Measurements from ENCODE around the gene ROCK2. TPM values are rescaled to one million over a fixed set of nuclear protein-coding genes. Genes with fewer than 3 reads are reported as not detected.
"Not testable (repeated sequence)": the region's sequence is repeated elsewhere in the genome, so short reads cannot be mapped to it uniquely, and the experiment has no call there.

ROCK2 gene
- total RNA-seq, 2 experiments from 2014 or later, result 16.6 to 19.2 TPM

DNA sequence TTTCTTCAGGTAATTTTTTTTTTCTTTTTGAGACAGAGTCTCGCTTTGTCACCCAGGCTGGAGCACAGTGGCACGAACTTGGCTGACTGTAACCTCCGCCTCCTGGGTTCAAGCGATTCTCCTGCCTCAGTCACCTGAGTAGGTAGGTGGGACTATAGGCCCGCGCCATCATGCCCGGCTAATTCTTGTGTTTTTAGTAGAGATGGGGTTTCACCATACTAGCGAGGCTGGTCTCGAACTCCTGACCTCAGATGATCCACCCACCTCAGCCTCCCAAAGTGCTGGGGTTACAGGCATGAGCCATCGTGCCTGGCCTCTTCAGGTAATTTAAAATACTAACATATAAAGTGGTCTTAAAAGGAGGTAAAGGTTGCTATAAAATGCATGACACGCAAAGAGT lies 113.2 kb downstream of the ROCK2 start:
- H3K4me1 Mint-ChIP-seq (ENCODE audit: low read depth); H3K27ac Mint-ChIP-seq; DNase-seq; H3K36me3 Mint-ChIP-seq; H3K9me3 Mint-ChIP-seq; H3K27me3 Mint-ChIP-seq; H3K4me3 Mint-ChIP-seq; intact Hi-C loops (cut with micrococcal nuclease): not testable (repeated sequence)
- ChIA-PET POLR2A (interaction anchor here (0.6 kb wide), 1 partner anchor 69 kb away, joined by 3 read pairs; no protein-coding TSS in a partner anchor), CTCF (interaction anchor here (0.6 to 0.7 kb wide), 2 partner anchors 115 to 130 kb away, joined by 4 read pairs; no protein-coding TSS in a partner anchor)

DNA sequence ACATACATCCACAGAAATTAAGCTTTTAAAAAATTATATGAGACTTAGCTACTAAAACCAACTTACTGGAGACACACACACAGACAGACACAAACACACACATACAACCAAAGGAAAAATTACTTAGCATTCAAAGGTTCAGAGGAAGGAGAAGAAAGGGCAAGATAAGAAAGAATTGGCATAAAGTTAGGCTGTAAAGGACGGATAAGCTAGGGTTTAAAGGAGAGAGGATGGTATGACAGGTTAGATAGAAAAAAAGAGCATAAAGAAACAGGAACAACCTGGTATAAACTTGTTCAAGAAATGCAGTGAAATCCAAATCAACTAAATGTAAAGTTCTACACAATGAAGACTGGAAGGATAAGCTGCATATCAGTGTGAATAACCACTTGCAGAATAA lies 115.7 kb downstream of the ROCK2 start:
- DNase-seq, result no peak
- H3K4me1 Mint-ChIP-seq (ENCODE audit: low read depth), result no peaks in the 10 kb centered on the region
- no peaks in the 10 kb centered on the region for H3K27me3 Mint-ChIP-seq
- no peak overlapping the region for H3K4me3 Mint-ChIP-seq
- no peak overlapping the region for H3K27ac Mint-ChIP-seq
- intact Hi-C loops (cut with micrococcal nuclease), result no loop called here
- H3K9me3 Mint-ChIP-seq, result no peaks in the 10 kb centered on the region
- peaks cover 5% of the 10 kb centered on the region for H3K36me3 Mint-ChIP-seq
- ChIA-PET POLR2A (no interaction called here), CTCF (interaction anchor here (1.2 kb wide), 1 partner anchor 11 kb away, joined by 3 read pairs; no protein-coding TSS in a partner anchor)

DNA sequence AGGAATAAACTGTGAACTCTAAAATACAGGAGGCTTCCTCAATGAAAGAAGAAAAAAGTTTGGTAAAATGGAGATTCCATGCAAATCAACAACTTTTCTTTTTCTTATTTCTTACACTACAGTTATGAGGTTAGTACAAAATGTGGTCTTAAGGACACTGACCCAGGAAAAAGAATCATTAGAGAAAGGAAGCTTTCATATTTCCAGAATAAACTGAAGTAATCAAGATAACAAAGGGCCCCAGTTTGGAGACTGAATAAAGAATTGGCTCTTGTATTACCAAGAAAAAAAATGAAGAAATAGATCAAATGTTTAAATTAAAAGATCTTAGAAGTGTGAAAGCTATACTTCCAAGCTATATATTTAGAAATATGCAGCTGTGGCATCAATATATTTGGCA lies 116.8 kb downstream of the ROCK2 start:
- no peaks in the 10 kb centered on the region for H3K4me1 Mint-ChIP-seq (ENCODE audit: low read depth)
- no peak overlapping the region for H3K27ac Mint-ChIP-seq
- no peaks in the 10 kb centered on the region for H3K27me3 Mint-ChIP-seq
- no peak for DNase-seq
- CTCF ChIA-PET, result no interaction called here
- H3K4me3 Mint-ChIP-seq, result no peak overlapping the region
- intact Hi-C loops (cut with micrococcal nuclease), result no loop called here
- peaks cover 5% of the 10 kb centered on the region for H3K36me3 Mint-ChIP-seq
- POLR2A ChIA-PET, result no interaction called here
- H3K9me3 Mint-ChIP-seq, result no peaks in the 10 kb centered on the region

DNA sequence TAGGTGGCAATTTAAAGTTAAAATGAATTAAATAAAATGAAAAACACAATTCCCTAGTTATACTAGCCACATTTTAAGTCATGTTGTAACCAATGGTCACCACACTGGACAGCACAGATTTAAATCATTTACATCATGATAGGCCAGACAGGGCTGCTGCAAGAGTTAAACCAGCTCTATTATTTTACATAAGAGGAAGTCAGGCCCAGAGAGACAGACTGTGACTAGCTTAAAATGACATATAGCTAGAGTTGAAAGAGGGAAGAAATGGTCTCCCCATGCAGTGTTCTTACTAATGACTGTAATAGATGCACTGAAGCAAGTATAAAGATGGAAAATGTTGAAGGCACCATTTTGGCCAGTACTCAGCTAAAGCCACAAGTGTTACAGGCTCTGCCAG lies 119.5 kb downstream of the ROCK2 start:
- no peak for DNase-seq
- CTCF ChIA-PET, result interaction anchor here (1.0 to 1.2 kb wide), 2 partner anchors 358 to 359 kb away, joined by 3 read pairs; no protein-coding TSS in a partner anchor
- H3K36me3 Mint-ChIP-seq, result peaks cover 11% of the 10 kb centered on the region
- no peaks in the 10 kb centered on the region for H3K27me3 Mint-ChIP-seq
- intact Hi-C loops (cut with micrococcal nuclease), result no loop called here
- POLR2A ChIA-PET, result no interaction called here
- no peak overlapping the region for H3K27ac Mint-ChIP-seq
- no peaks in the 10 kb centered on the region for H3K9me3 Mint-ChIP-seq
- no peak overlapping the region for H3K4me3 Mint-ChIP-seq
- H3K4me1 Mint-ChIP-seq (ENCODE audit: low read depth), result no peaks in the 10 kb centered on the region

- Mint-ChIP-seq H3K4me3 (no peak overlapping the region), H3K36me3 (peaks cover 21% of the 10 kb centered on the region), H3K27ac (no peak overlapping the region), H3K27me3 (no peaks in the 10 kb centered on the region), H3K4me1 (ENCODE audit: low read depth) (no peaks in the 10 kb centered on the region), H3K9me3 (no peaks in the 10 kb centered on the region)
- POLR2A ChIA-PET, result no interaction called here
- CTCF ChIA-PET, result no interaction called here
- intact Hi-C loops (cut with micrococcal nuclease), result no loop called here
- no peak for DNase-seq
Measured at GRCh38 chr2:11222845-11223244, 121.6 kb downstream of the ROCK2 start.

DNA sequence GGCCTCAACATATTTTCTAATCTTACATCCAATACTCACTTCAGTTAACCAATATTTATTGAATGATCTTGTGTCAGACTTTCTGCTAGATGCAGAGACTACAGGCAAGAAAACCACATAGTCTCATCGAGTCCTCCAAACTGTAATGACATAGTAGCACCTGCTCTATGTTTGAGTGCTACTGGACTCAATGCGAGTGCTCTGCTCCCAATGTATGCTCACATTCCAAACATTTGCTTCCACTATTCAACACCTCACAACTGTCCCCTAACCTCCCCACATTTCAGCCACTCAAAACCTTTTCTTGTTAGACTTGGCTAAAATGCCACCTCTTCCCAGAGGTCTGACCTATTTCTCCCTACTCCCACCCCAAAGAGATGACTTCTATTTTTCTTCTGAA lies 124.0 kb downstream of the ROCK2 start:
- H3K4me1 Mint-ChIP-seq (ENCODE audit: low read depth), result no peaks in the 10 kb centered on the region
- H3K27ac Mint-ChIP-seq, result no peak overlapping the region
- no peak overlapping the region for H3K4me3 Mint-ChIP-seq
- peaks cover 30% of the 10 kb centered on the region for H3K36me3 Mint-ChIP-seq
- DNase-seq, result no peak
- intact Hi-C loops (cut with micrococcal nuclease), result no loop called here
- no peaks in the 10 kb centered on the region for H3K27me3 Mint-ChIP-seq
- ChIA-PET POLR2A (no interaction called here), CTCF (interaction anchor here (1.4 kb wide), 1 partner anchor 88 kb away, joined by 3 read pairs; a partner anchor contains a TSS)
- H3K9me3 Mint-ChIP-seq, result no peaks in the 10 kb centered on the region

GRCh38 chr2:11215407-11215806 lies 129.0 kb downstream of the ROCK2 start:
- Mint-ChIP-seq H3K27ac (no peak overlapping the region), H3K4me1 (ENCODE audit: low read depth) (no peaks in the 10 kb centered on the region), H3K27me3 (no peaks in the 10 kb centered on the region), H3K4me3 (no peak overlapping the region), H3K36me3 (peaks cover 39% of the 10 kb centered on the region), H3K9me3 (no peaks in the 10 kb centered on the region)
- intact Hi-C loops (cut with micrococcal nuclease), result no loop called here
- ChIA-PET CTCF (interaction anchor here (0.9 kb wide), 1 partner anchor 15 kb away, joined by 3 read pairs; no protein-coding TSS in a partner anchor), POLR2A (no interaction called here)
- DNase-seq, result no peak

DNA sequence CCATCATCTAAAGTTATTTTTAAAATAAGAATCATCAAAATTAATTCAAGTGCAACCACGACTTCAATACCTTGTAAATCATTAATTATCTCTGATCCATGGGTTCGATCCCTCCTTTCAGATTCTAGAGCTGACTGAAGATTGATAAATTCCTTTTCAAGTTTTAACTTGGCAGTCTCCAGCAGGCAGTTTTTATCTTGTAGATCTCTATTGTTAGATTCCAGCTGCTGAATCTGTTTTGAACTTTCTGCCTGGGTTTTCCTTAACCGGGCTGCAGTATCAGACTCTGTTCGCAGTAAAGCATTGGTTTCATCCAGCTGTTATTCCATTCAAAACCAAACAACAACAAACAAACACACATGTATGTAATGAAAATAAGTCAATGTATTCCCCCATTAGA lies 129.7 kb downstream of the ROCK2 start:
- Mint-ChIP-seq H3K27me3 (no peaks in the 10 kb centered on the region), H3K27ac (no peak overlapping the region), H3K4me3 (no peak overlapping the region), H3K4me1 (ENCODE audit: low read depth) (no peaks in the 10 kb centered on the region), H3K36me3 (peaks cover 37% of the 10 kb centered on the region), H3K9me3 (no peaks in the 10 kb centered on the region)
- CTCF ChIA-PET, result interaction anchor here (0.9 kb wide), 1 partner anchor 15 kb away, joined by 3 read pairs; no protein-coding TSS in a partner anchor
- DNase-seq, result no peak
- intact Hi-C loops (cut with micrococcal nuclease), result no loop called here
- POLR2A ChIA-PET, result no interaction called here

GRCh38 chr2:11213975-11214374 lies 130.5 kb downstream of the ROCK2 start:
- no peak overlapping the region for H3K4me3 Mint-ChIP-seq
- CTCF ChIA-PET, result no interaction called here
- DNase-seq, result no peak
- intact Hi-C loops (cut with micrococcal nuclease), result no loop called here
- no peaks in the 10 kb centered on the region for H3K4me1 Mint-ChIP-seq (ENCODE audit: low read depth)
- POLR2A ChIA-PET, result no interaction called here
- H3K36me3 Mint-ChIP-seq, result peaks cover 32% of the 10 kb centered on the region
- no peaks in the 10 kb centered on the region for H3K27me3 Mint-ChIP-seq
- no peak overlapping the region for H3K27ac Mint-ChIP-seq
- no peaks in the 10 kb centered on the region for H3K9me3 Mint-ChIP-seq

GRCh38 chr2:11213090-11213638 lies 131.3 kb downstream of the ROCK2 start:
- H3K9me3 Mint-ChIP-seq, result no peaks in the 10 kb centered on the region
- POLR2A ChIA-PET, result no interaction called here
- peaks cover 29% of the 10 kb centered on the region for H3K36me3 Mint-ChIP-seq
- H3K27me3 Mint-ChIP-seq, result no peaks in the 10 kb centered on the region
- intact Hi-C loops (cut with micrococcal nuclease), result no loop called here
- no peak overlapping the region for H3K27ac Mint-ChIP-seq
- no peak overlapping the region for H3K4me3 Mint-ChIP-seq
- CTCF ChIA-PET, result no interaction called here
- no peak for DNase-seq
- H3K4me1 Mint-ChIP-seq (ENCODE audit: low read depth), result no peaks in the 10 kb centered on the region

DNA sequence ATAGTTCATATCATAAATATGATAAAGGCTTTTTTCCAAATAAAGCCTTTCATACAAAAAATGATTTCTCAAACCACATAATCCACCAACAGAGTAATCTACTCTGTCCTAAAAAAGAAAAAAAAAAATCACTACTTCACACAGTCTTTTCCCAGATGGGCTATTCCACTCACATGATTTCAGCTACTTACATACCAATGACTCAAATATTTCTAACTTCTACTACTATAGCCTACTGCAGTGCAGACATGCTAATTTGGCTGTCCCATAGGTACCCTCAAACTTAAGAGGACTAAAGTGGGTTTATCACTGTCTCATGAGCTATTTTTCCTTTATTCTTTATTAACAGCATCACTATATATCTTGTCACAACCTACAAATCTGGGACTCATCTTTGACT lies 131.8 kb downstream of the ROCK2 start:
- no peak for DNase-seq
- CTCF ChIA-PET, result no interaction called here
- peaks cover 29% of the 10 kb centered on the region for H3K36me3 Mint-ChIP-seq
- H3K4me1 Mint-ChIP-seq (ENCODE audit: low read depth), result no peaks in the 10 kb centered on the region
- H3K9me3 Mint-ChIP-seq, result no peaks in the 10 kb centered on the region
- intact Hi-C loops (cut with micrococcal nuclease), result no loop called here
- POLR2A ChIA-PET, result no interaction called here
- H3K27me3 Mint-ChIP-seq, result no peaks in the 10 kb centered on the region
- H3K27ac Mint-ChIP-seq, result no peak overlapping the region
- H3K4me3 Mint-ChIP-seq, result no peak overlapping the region

DNA sequence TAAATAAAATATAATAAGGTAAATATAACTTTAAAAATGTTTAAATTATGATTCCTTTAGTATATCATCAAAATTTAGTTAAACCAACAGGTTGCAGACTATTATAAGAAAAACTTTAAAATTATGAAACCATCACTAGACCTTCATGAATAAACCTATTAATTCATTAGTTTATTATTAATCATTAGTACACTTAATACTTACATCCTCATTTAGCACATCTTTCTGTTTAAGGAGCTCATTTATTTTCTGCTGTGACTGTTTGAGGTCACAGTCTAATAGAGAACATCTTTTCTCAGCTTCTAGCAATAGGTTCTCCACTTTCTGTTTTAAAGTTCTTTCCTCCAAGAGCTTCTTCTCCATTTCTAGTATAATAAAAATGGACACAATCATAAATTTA lies 136.4 kb downstream of the ROCK2 start:
- no peak overlapping the region for H3K27ac Mint-ChIP-seq
- intact Hi-C loops (cut with micrococcal nuclease), result loop anchor here (10.0 kb wide), 1 partner anchor 137 kb away; the partner anchor contains the start of gene ROCK2
- no peaks in the 10 kb centered on the region for H3K27me3 Mint-ChIP-seq
- peaks cover 8% of the 10 kb centered on the region for H3K36me3 Mint-ChIP-seq
- H3K4me3 Mint-ChIP-seq, result no peak overlapping the region
- ChIA-PET CTCF (interaction anchor here (1.0 kb wide), 1 partner anchor 374 kb away, joined by 3 read pairs; no protein-coding TSS in a partner anchor), POLR2A (no interaction called here)
- H3K9me3 Mint-ChIP-seq, result no peaks in the 10 kb centered on the region
- no peak for DNase-seq
- H3K4me1 Mint-ChIP-seq (ENCODE audit: low read depth), result peaks cover 16% of the 10 kb centered on the region

DNA sequence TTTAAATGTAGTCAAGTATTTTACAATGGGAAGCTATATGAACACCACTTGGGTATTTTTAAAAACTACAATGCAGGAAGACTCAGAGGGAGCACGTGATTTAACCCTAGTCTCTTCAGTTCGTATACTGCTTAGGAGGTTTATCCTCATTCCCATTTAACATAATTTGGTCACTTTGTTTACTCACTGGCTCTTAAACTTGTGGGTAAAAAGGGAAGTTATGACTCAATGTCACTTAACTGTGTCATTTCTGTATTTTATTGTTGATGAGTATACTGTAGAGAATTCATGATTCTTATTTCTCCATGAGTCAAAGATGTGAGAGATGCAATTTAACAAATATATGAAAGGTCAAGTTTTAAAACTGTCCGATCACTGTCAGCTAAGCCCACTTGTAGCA lies 141.0 kb downstream of the ROCK2 start:
- Mint-ChIP-seq H3K9me3 (no peaks in the 10 kb centered on the region), H3K4me3 (no peak overlapping the region), H3K36me3 (peaks cover 11% of the 10 kb centered on the region), H3K27ac (no peak overlapping the region), H3K27me3 (no peaks in the 10 kb centered on the region), H3K4me1 (ENCODE audit: low read depth) (peaks cover 16% of the 10 kb centered on the region)
- intact Hi-C loops (cut with micrococcal nuclease), result loop anchor here (2.0 to 10.0 kb wide), 2 partner anchors 49 to 141 kb away; partner anchors contain the start of genes ROCK2 and SLC66A3
- POLR2A ChIA-PET, result interaction anchor here (2.5 kb wide), 1 partner anchor 141 kb away, joined by 8 read pairs; the partner anchor contains the start of gene ROCK2
- CTCF ChIA-PET, result interaction anchor here (1.3 to 1.6 kb wide), 2 partner anchors 71 to 381 kb away, joined by 5 read pairs; a partner anchor contains a TSS
- DNase-seq, result no peak

Data from activated CD4-positive, alpha-beta memory T cell treated with anti-CD3 and anti-CD28 coated beads for 36 hours (primary cell).